Stimulated activated CD4-positive, alpha-beta T cell treated with anti-CD3 and anti-CD28 coated beads, Interleukin-4, amount 100 ng/mL, for 4 hours (primary cell): ENCODE results near the gene PIK3C2G.
"Not testable (repeated sequence)": the region's sequence is repeated elsewhere in the genome, so short reads cannot be mapped to it uniquely, and the experiment has no call there.

ENCODE experiments used
- DNase-seq, 2 experiments: peaks; one replicate each; pipeline ENCODE4 v3.0.0-alpha.2; 2020

The PIK3C2G gene

GRCh38 chr12:18483698-18484325, 222.5 kb downstream of the PIK3C2G start:
- DNase-seq, result no peak

GRCh38 chr12:18486036-18486435, 224.7 kb downstream of the PIK3C2G start:
- no peak for DNase-seq

- no peak for DNase-seq
Observed at GRCh38 chr12:18487509-18487908, 226.2 kb downstream of the PIK3C2G start.

GRCh38 chr12:18492372-18493025, 231.2 kb downstream of the PIK3C2G start:
- no peak for DNase-seq

- DNase-seq, result no peak
Observed at GRCh38 chr12:18496156-18496555, 234.8 kb downstream of the PIK3C2G start.

GRCh38 chr12:18500160-18500574, 238.8 kb downstream of the PIK3C2G start:
- not testable (repeated sequence) for DNase-seq

- not testable (repeated sequence) for DNase-seq
Observed at GRCh38 chr12:18500736-18501135, 239.4 kb downstream of the PIK3C2G start.

- no peak for DNase-seq
Observed at GRCh38 chr12:18502422-18502968, 241.2 kb downstream of the PIK3C2G start.

GRCh38 chr12:18521461-18521860, 260.1 kb downstream of the PIK3C2G start:
- no peak for DNase-seq

- no peak for DNase-seq
Observed at GRCh38 chr12:18522806-18523205, 261.5 kb downstream of the PIK3C2G start.

- not testable (repeated sequence) for DNase-seq
Observed at GRCh38 chr12:18542497-18542896, 281.2 kb downstream of the PIK3C2G start.

GRCh38 chr12:18546399-18546798, 285.1 kb downstream of the PIK3C2G start:
- DNase-seq, result no peak

- no peak for DNase-seq
Observed at GRCh38 chr12:18549598-18549997, 288.3 kb downstream of the PIK3C2G start.

- no peak for DNase-seq
Observed at GRCh38 chr12:18551106-18551505, 289.8 kb downstream of the PIK3C2G start.

GRCh38 chr12:18551701-18552100, 290.4 kb downstream of the PIK3C2G start:
- DNase-seq, result no peak

GRCh38 chr12:18552829-18553228, 291.5 kb downstream of the PIK3C2G start:
- no peak for DNase-seq

GRCh38 chr12:18556161-18556560, 294.8 kb downstream of the PIK3C2G start:
- no peak for DNase-seq

GRCh38 chr12:18559242-18559641, 297.9 kb downstream of the PIK3C2G start:
- no peak for DNase-seq

GRCh38 chr12:18562531-18562930, 301.2 kb downstream of the PIK3C2G start:
- DNase-seq, result no peak

GRCh38 chr12:18564306-18564705, 303.0 kb downstream of the PIK3C2G start:
- no peak for DNase-seq

- no peak for DNase-seq
Observed at GRCh38 chr12:18567787-18568186, 306.5 kb downstream of the PIK3C2G start.

GRCh38 chr12:18570543-18570942, 309.2 kb downstream of the PIK3C2G start:
- DNase-seq, result no peak

GRCh38 chr12:18576104-18576626, 314.8 kb downstream of the PIK3C2G start:
- no peak for DNase-seq

- DNase-seq, result no peak
Observed at GRCh38 chr12:18576648-18577047, 315.3 kb downstream of the PIK3C2G start.
